ENCODE measurements around the gene KLHL5.

- no peak for TF ChIP-seq MAX (IDR thresholded peaks at IDR 0.05)
- TF ChIP-seq EP300 (IDR thresholded peaks at IDR 0.05) = no peak
- TF ChIP-seq CTCF (IDR thresholded peaks at IDR 0.05) = no peak
These were observed 32.0 kb upstream of the KLHL5 start for GRCh38 chr4:39029752-39030694.

All from A549 (cell line).